Keratinocyte (primary cell): Measurements from ENCODE around the gene CIZ1. TPM values are rescaled to one million over a fixed set of nuclear protein-coding genes. Genes with fewer than 3 reads are reported as not detected.

Source experiments
- DNase-seq: peaks from one replicate; pipeline ENCODE4 v3.0.0-alpha.2; 2011; ENCODE audit warnings: low read depth, missing footprints, low spot score
- FAIRE-seq: peaks from 2 replicates; lab custom pipeline; 2011; peaks lifted over from hg19 to GRCh38; lab: Jason Lieb, UNC
- H2AFZ ChIP-seq: 2 replicates; pipeline ENCODE4 v1.6.0; 2012; ENCODE audit warnings: low read length, control low read depth, inconsistent platforms; ENCODE audit not compliant: control insufficient read depth
- H3K27ac ChIP-seq: 2 replicates; pipeline ENCODE4 v1.5.1; 2011; ENCODE audit warnings: low read length; ENCODE audit not compliant: control insufficient read depth, insufficient read depth
- H3K27me3 ChIP-seq: 3 replicates; pipeline ENCODE4 v1.6.0; 2011; ENCODE audit warnings: low read length; ENCODE audit not compliant: control insufficient read depth, insufficient read depth; ENCODE audit errors: extremely low read depth
- H3K36me3 ChIP-seq, 2 experiments: 2 replicates in 1 of 2; 3 replicates in 1 of 2; pipeline ENCODE4 v1.5.1; 2011; ENCODE audit warnings: low read length in 2 of 2, mild to moderate bottlenecking in 1 of 2; ENCODE audit not compliant: control insufficient read depth in 2 of 2, insufficient read depth in 2 of 2; ENCODE audit errors: extremely low read depth in 1 of 2
- H3K4me1 ChIP-seq: 3 replicates; pipeline ENCODE4 v1.5.1; 2011; ENCODE audit warnings: low read length; ENCODE audit not compliant: control insufficient read depth, insufficient read depth; ENCODE audit errors: extremely low read depth
- H3K4me2 ChIP-seq: 3 replicates; pipeline ENCODE4 v1.6.0; 2011; ENCODE audit warnings: low read depth, low read length; ENCODE audit not compliant: control insufficient read depth, insufficient read depth; ENCODE audit errors: extremely low read depth
- H3K4me3 ChIP-seq, 3 experiments: fragments of 200-600 bp in 1 of 3; sonication (generic) in 1 of 3; 2 replicates in 2 of 3; 3 replicates in 1 of 3; pipeline ENCODE4 v1.5.1; 2011 to 2016; ENCODE audit warnings: low read length in 3 of 3, mild to moderate bottlenecking in 3 of 3, control low read depth in 2 of 3, inconsistent platforms in 1 of 3, low read depth in 1 of 3, mixed read lengths in 1 of 3, mixed run types in 1 of 3, moderate library complexity in 1 of 3; ENCODE audit not compliant: control insufficient read depth in 2 of 3, insufficient read depth in 2 of 3; ENCODE audit errors: extremely low read depth in 1 of 3
- H3K79me2 ChIP-seq: 2 replicates; pipeline ENCODE4 v1.6.0; 2012; ENCODE audit warnings: low read length; ENCODE audit not compliant: control insufficient read depth, insufficient read depth
- H3K9ac ChIP-seq: 3 replicates; pipeline ENCODE4 v1.6.0; 2011; ENCODE audit warnings: low read length; ENCODE audit not compliant: control insufficient read depth, insufficient read depth; ENCODE audit errors: extremely low read depth
- H3K9me1 ChIP-seq: 3 replicates; pipeline ENCODE4 v1.6.0; 2011; ENCODE audit warnings: low read length; ENCODE audit not compliant: control insufficient read depth, insufficient read depth; ENCODE audit errors: extremely low read depth
- H3K9me3 ChIP-seq: 2 replicates; pipeline ENCODE4 v1.5.1; 2012; ENCODE audit warnings: low read depth, low read length; ENCODE audit not compliant: control insufficient read depth
- H4K20me1 ChIP-seq: 3 replicates; pipeline ENCODE4 v1.6.0; 2011; ENCODE audit warnings: low read length; ENCODE audit not compliant: control insufficient read depth, insufficient read depth; ENCODE audit errors: extremely low read depth
- EZH2 ChIP-seq: IDR thresholded peaks from one replicate; pipeline ENCODE4 v1.6.1; 2012; ENCODE audit warnings: inconsistent platforms, mild to moderate bottlenecking, low read length, moderate library complexity
- dilution Hi-C: fragments of 300-500 bp; cut with MboI; formaldehyde crosslinking; loops from one replicate; pipeline ENCODE4 v1.7.0; 2020; ENCODE audit warnings: low sequenced_read_pairs; ENCODE audit not compliant: extremely low pct_ligation_motif_present
- polyA plus RNA-seq, 5 experiments: library from polyadenylated mRNA; depleted of rRNA in 3 of 5; stranded (reverse) in 3 of 5; stranded (forward) in 1 of 5; unstranded in 1 of 5; fragments of >200 nt; gene quantifications; 1 replicate in 1 of 5; 2 replicates in 3 of 5; 3 replicates in 1 of 5; pipeline versions ENCODE4 v1.2.1 to v1.2.3, GENCODE V29; 2011 to 2012; ENCODE audit warnings: missing spikeins in 2 of 5, low read depth in 1 of 5, low replicate concordance in 1 of 5
- TF ChIP-seq, protein P1 (sequence below), 3 experiments: IDR thresholded peaks in 1 of 3; conservative IDR thresholded peaks in 1 of 3; optimal IDR thresholded peaks in 1 of 3; 2 replicates in 2 of 3; 3 replicates in 1 of 3; pipeline versions ENCODE3 to v1.5.1; 2011; ENCODE audit warnings: low read length in 3 of 3, mild to moderate bottlenecking in 3 of 3, moderate library complexity in 2 of 3, control low read depth in 1 of 3, inconsistent platforms in 1 of 3; ENCODE audit not compliant: insufficient read depth in 2 of 3; ENCODE audit errors: extremely low read depth in 1 of 3

The CIZ1 gene
- polyA plus RNA-seq, 1 donor (not counting 4 experiments of a cell fraction or from before 2014, with no cell fraction given): 23.5 TPM

- no peak for FAIRE-seq
- H3K4me2 ChIP-seq: peak within 1 kb of the TSS; percentile 70
Observed at GRCh38 chr9:128149001-128149701, 42.2 kb downstream of the CIZ1 start, which contains the start of gene LCN2. LCN2 (plus strand) TSS chr9:128149453; CDS start chr9:128149526, 73 bp downstream.

DNA sequence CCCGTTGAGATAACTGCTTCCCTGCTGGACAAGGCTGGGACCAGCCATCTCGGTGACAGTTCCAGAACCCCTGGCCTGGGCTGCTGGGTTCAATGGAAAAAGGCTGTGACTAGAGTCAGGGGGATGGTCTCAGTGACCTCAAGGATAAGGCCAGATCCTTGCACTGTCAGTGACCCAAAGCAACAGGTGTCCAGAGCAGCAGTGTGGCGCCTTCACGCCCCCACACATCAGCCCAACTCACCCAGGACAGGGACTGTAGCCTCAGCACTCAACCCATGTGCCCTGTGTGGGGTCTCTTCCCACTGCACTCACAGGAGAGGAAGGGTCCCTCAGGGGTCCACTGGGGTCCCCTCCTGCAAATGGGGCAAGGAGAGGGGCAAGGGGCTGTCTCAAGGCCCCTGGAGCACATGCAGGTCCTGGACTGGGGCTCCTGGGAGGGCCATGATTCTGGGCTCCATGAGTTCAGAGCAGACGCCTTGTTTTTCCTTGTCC is 42.8 kb downstream of the CIZ1 start:
- no peak overlapping the region for H2AFZ ChIP-seq
- H3K9me3 ChIP-seq: no peaks in the 10 kb centered on the region
- TF ChIP-seq EZH2: no peak
- TF ChIP-seq, protein P1, sequence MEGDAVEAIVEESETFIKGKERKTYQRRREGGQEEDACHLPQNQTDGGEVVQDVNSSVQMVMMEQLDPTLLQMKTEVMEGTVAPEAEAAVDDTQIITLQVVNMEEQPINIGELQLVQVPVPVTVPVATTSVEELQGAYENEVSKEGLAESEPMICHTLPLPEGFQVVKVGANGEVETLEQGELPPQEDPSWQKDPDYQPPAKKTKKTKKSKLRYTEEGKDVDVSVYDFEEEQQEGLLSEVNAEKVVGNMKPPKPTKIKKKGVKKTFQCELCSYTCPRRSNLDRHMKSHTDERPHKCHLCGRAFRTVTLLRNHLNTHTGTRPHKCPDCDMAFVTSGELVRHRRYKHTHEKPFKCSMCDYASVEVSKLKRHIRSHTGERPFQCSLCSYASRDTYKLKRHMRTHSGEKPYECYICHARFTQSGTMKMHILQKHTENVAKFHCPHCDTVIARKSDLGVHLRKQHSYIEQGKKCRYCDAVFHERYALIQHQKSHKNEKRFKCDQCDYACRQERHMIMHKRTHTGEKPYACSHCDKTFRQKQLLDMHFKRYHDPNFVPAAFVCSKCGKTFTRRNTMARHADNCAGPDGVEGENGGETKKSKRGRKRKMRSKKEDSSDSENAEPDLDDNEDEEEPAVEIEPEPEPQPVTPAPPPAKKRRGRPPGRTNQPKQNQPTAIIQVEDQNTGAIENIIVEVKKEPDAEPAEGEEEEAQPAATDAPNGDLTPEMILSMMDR (optimal IDR thresholded peaks at IDR 0.05 in 1 of 3, IDR thresholded peaks at IDR 0.05 in 1 of 3, conservative IDR thresholded peaks at IDR 0.05 in 1 of 3; ENCODE audit: extremely low read depth in 1 of 3, insufficient read depth in 2 of 3, low read length in 3 of 3): no peak
- H3K4me1 ChIP-seq: peaks cover 52% of the 10 kb centered on the region
- peak overlapping the region in 1 of 3 experiments; percentile 52 for H3K4me3 ChIP-seq
- H3K9me1 ChIP-seq: no peaks in the 10 kb centered on the region
- peak overlapping the region; percentile 70 for H3K4me2 ChIP-seq
- H3K36me3 ChIP-seq: no peaks in the 10 kb centered on the region
- H4K20me1 ChIP-seq: no peaks in the 10 kb centered on the region
- FAIRE-seq (no peak), DNase-seq (no peak)
- H3K9ac ChIP-seq: peak overlapping the region; percentile 62
- no peaks in the 10 kb centered on the region for H3K27me3 ChIP-seq
- H3K79me2 ChIP-seq: no peaks in the 10 kb centered on the region
- dilution Hi-C loops: no loop called here
- H3K27ac ChIP-seq: peak overlapping the region; percentile 70

More at GRCh38 chr9:128149001-128149701, 42.2 kb downstream of the CIZ1 start, which contains the start of gene LCN2:
- dilution Hi-C loops: no loop called here
- Histone ChIP-seq H3K36me3 (no peaks in the 10 kb centered on the region), H3K27ac (peak within 1 kb of the TSS; percentile 70), H3K27me3 (no peaks in the 10 kb centered on the region), H4K20me1 (no peaks in the 10 kb centered on the region), H3K9ac (peak within 1 kb of the TSS; percentile 62), H2AFZ (peak within 1 kb of the TSS; percentile 75), H3K4me3 (peak within 1 kb of the TSS in 1 of 3 experiments; percentile 52), H3K9me3 (no peaks in the 10 kb centered on the region), H3K9me1 (no peaks in the 10 kb centered on the region), H3K79me2 (no peaks in the 10 kb centered on the region), H3K4me1 (peaks cover 46% of the 10 kb centered on the region)
- DNase-seq: no peak
- TF ChIP-seq, protein P1 (optimal IDR thresholded peaks at IDR 0.05 in 1 of 3, IDR thresholded peaks at IDR 0.05 in 1 of 3, conservative IDR thresholded peaks at IDR 0.05 in 1 of 3; ENCODE audit: extremely low read depth in 1 of 3, insufficient read depth in 2 of 3, low read length in 3 of 3): no peak
- TF ChIP-seq EZH2: no peak
